GM18508 (cell line): Measurements from ENCODE around the gene CD99.

Source experiments
- ATAC-seq: cut with Tn5 transposase; IDR thresholded peaks from one replicate; pipeline ENCODE4 v1.9.1; 2021; ENCODE audit warnings: moderate number of reproducible peaks; ENCODE audit not compliant: insufficient read depth, unreplicated experiment

The CD99 gene

DNA sequence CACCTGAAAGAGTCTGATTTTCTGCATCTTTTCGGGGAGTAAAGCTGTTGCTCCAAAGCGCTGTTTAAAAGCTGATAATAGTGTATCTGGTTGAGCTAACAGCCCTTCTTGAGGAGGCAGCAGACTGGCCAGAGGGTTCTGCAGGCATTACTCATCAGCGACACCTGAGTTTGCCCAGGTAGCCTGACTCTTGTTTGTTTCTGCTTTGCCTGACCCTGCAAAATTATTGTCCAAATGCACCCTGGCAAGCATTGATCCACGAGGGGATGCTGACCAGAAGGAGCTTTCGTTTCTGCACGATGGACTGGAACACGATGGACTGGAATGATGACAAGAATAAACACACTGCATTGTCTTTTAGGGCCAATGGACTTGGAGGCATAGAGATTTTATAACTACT lies 6.2 kb downstream of the CD99 start:
- ATAC-seq = no peak

DNA sequence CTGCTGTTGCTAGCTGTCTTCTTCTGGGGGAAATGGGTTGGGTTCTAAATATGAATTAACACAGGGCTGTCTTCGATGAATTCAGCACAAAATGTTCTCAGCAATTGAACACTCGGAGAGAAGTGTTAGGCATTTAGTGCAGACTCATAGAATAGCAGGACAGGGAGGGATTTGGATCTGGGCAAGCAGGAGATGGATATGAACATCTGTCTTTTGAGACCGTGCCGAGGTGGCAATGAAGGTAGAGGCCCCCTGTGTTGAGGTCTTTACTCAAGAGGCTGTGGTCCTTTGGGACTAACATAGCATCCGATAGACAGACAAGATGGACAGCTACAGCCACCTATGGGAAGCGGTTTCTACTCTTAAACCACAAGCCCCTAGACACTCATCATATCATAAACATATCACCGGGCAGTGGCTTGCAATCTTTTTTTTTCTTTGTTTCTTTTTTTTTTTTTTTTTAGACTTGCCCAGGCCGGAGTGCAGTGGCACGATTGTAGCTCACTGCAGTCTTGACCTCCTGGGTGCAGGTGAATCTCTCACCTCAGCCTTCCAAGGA lies 6.7 kb downstream of the CD99 start:
- no peak for ATAC-seq

DNA sequence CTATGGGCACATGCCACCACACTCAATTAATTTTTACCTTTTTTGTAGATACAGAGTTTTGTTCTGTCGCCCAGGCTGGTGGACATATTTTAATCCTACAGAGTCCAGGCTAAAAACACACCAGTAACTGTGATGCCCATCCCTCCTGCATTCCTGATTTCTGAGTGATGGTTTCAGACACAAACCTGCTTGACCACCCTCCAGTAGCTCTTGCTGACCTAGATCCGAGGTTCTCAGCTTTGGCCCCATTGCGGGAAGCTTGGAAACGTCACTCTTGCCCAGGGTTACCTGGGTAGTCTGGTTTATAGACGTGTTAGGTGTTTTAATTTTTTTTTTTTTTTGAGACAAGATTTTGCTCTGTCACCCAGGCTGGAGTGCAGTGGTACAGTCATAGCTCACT lies 7.5 kb downstream of the CD99 start:
- ATAC-seq = no peak

DNA sequence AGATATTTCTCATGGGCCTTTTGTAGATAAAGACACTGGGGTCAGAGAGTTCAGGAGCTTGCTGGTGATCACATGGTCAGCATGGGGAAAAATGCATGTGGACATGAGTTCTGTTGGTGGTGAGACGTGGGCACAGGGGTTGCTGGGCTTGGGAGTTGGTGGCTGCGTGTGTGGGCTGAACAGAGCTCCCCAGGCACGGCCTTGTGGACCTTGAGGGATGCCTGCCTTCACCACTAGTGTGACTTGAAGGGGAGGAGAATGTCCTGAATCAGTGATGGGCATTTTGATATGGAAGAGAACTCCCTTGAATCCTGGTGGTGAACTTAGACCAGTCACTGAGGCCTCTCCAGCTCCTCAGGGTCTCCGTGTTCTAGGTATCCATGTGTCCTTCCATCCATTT lies 8.9 kb downstream of the CD99 start:
- ATAC-seq = no peak

DNA sequence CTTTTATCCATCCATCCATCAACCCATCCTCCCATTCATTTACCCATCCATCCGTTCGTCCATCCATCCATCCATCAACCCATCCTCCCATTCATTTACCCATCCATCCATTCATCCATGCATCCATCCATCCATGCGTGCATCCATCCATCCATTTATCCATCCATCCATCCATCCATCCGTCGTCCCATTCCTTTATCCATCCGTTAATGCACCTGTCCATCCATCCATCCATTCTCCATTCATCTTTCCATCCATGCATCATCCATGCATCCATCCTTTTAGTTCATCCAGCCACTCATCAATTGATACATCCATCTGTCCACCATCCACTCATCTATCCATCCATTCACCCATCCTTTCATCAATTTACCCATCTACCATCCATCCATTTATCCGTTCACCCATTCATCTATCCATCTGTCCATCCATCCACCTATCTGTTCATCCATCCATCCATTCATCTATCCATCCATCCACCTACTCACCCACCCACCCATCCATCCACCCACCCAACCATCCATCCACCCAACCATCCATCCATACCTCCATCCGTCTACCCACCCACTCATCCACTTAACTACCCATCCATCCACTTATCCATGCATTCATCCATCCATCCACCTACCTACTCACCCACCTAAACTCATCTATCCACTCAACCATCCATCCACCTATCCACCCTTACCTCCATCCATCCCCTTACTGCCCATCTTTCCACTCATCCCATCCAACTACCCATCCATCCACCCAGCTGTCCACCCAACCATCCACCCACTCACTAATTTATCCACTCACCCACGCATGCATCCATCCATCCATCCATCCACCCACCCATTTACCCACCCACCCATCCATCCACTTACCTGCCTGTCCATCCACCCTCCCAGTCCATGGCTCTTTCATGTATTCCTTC lies 9.6 kb downstream of the CD99 start:
- ATAC-seq = no peak

DNA sequence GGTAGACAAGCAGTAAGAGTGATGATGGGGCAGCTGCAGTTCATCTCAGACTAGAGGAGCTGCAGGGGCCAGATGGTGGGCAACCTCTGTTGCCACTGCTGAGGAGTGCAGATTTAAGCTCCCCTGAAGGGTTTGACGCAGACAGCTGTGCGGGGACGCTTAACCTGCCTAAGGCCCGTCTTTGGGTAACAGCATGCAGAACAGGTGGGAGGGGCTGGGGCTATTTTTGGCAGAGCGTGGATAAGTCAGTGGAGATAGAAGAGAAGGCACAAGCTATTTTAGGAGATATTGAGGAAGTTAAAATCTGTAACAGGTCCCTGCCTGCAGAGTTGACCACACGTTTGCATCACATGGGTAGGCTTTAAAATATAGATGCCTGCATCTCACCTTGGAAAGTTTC lies 10.5 kb downstream of the CD99 start:
- no peak for ATAC-seq

DNA sequence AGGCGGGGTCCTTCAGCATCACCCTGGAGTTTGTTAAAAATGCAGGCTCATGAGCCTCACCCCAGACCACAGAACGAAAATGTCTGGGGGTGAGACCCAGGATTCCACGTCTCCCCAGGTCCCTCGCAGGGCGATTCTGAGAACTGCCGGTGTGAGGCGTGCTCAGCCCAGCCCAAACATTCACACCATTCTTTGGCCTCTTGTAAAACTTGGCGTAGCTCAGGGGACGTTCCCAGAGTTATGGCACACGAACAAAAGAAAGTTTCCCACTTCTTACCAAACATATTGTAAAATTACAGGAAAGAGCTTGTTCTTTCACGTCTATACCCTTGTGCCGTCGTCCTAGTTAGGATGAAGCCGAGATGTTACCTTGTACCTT lies 12.9 kb downstream of the CD99 start:
- ATAC-seq = no peak

DNA sequence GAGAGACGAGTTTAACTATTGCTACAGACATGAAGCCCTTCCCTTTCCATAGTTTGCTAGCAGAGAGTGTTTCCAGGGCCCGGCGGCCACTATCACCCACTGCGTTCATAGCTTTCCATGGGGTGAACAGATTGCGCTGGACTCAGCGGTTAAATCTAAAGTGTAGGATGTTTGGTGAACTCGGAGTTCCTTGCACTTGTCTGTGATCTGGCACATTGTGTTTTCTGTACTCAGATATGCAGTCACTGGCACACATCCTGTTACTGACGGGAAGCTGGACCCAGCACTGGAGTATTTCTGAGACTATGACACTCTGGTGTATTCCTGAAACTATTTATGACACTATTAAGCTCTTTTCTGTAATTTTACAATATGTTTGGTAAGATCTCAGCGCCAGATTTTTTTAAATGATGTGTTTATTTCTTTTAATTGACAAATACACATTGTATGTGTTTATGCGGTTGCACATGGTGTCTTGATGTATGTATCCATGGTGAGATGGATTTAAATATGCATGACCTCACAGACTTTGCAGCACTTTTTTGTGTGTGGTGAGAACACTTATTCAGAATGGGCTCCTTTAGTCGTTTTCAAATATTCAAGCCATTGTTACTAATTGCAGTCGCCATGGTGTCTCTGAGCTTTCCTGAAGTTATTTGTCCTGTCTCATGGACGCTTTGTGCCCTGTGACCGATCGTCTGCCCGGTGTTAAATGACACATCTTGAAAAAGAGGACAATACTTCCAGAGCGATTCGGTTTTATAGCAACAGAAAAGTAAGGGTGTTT lies 14.1 kb downstream of the CD99 start:
- no peak for ATAC-seq

DNA sequence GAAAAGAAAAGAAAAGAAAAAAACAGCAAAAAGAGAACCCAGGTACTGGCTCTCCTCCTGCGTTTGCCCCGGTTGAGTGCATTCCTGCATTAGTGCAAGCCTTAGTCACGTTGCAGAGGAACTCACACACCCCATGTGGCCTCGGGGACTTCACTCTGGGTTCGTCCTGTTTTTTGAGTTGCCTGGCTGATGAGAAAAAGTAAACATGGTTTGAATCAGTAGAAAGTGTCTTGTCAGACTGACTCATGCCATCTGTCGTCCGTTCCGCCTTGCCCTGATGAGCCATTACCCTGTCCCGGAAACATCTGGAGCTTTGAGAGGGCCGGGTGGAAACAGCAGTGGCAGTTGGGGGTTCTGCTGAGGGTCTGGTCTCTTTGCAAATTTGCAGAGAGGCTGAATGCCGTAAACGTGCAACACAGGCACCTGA lies 16.3 kb downstream of the CD99 start:
- ATAC-seq = peak; percentile 91

DNA sequence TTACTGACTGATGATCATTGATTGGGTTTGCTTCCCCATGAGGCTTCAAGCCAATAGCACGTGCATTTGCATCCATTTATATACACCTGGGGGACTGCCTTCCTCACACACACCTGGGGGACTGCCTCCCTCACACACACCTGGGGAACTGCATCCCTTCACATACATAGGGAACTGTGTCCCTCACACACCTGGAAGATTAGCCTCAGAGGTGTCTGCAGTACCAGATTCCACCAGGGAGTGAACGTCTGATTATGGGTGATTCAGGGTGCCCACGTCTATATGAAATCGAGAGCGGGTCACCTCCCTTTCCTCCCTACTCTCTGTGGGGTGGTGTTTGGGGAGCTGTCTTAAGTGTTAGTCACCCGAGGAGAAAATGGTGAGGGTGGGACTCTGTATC lies 16.9 kb downstream of the CD99 start:
- no peak for ATAC-seq

DNA sequence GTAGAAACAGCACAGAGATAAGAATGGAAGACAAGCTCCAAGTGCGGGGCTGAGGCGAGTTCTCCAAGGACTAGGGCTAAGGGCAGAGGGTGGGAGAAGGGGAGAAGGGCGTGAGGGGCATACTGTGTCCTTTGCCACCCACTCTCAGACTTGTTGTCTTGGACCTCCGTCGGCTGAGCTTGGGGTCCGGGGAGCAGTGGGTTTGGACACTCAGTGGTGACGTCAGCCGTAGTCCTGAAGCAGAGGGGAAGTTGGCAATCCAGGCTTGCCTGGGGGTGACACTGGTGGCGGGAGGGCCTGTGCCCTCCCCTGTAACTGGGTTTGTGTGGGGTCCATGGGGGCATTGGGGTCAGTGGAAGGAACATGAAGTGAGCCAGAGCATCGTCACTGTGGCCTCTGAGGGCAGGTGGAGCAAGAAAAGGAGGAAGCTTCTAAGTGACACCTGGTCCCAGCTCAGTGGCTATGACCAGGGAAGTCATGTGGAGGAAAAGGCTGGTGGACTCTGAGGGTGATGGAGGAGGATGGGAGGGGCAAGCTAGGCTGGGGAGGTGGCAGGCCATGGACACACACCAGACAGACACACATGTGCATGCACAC lies 17.6 kb downstream of the CD99 start:
- no peak for ATAC-seq

DNA sequence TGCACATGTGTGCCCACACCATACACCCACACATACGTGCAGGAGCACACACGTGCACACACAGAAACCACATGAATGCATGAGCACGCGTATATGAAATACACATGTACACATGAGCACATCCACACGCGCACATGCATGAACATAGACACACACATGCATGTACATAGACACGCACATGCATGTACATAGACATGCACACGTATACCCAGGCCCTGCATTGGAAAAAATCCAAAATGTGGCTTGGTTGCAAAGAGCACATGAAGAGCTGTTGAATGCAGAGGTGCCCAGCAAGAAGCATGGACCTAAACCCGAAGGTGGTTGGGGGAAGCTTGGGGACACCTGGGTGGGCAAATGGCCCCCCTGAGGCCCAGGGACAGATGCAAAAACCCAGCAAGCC lies 18.5 kb downstream of the CD99 start:
- no peak for ATAC-seq

DNA sequence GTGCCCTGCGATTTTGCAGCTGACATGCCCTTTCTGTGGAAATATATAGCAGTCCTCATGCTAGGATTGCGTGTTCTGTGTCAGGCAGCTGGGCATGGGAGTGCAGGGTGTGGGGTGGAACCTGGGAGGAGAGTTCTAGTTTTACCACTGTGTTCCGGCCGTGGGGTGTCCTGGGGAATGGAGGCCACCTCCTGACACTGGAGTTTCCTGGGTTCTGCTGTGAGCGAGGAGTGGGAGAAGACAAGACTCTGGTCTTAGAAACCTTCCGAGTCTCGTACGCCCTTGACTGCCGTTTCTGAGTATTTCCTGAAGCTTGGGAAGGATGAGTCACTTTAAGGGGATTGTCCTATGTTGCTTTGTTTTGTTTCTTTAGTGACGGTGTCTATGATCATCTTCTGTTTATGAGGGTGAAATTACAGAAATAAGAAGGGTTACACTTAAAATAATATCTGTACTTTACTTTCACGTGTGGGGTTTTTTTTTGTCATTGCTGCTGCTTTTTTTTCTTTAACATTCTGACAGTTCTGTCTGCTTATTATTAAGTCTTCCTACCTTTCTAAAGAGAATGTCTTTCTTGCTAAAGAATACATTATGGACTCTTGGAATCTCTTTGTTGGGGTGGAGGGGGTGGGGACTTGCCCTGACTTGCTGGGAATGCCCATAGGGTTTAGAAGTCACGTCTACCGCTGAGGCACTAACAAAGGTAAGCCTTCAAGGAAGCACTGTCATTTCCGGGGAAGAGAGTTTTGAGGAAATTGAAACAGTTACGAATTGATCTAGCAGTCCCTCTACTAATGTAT lies 19.1 kb downstream of the CD99 start:
- ATAC-seq = no peak

DNA sequence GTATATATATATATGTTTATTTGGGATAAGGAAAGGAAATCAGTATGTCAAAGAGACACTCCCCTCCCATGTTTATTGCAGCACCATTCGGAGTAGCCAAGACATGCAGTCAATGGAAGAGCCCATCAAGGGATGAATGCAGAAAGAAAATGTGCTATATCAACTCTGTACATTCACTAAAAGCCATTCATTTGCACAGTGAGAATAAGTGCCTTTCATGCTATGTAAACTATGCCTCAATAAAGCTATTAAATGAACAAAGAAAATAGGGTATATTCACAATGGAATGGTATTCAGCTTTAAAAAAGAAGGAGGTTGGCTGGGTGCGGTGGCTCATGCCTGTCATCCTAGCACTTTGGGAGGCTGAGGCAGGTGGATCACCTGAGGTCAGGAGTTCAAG lies 20.3 kb downstream of the CD99 start:
- no peak for ATAC-seq

DNA sequence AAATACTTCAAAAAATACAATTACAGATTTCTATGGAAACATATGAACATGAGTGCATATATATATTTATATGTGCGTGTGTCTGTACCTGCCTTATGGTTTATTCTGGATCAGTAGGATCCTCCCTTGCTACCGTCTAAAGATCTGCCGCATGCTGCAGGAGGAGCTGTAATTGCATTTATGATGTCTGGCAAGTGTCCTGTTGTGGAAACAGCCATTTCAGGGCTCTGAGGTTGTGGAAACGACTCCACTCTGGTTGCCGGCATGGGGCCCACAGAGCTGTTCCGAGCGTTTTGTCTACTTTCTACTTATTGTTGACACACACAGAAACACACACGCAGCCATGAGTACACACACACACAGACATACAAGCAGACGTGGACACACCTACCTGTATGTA lies 21.3 kb downstream of the CD99 start:
- no peak for ATAC-seq

DNA sequence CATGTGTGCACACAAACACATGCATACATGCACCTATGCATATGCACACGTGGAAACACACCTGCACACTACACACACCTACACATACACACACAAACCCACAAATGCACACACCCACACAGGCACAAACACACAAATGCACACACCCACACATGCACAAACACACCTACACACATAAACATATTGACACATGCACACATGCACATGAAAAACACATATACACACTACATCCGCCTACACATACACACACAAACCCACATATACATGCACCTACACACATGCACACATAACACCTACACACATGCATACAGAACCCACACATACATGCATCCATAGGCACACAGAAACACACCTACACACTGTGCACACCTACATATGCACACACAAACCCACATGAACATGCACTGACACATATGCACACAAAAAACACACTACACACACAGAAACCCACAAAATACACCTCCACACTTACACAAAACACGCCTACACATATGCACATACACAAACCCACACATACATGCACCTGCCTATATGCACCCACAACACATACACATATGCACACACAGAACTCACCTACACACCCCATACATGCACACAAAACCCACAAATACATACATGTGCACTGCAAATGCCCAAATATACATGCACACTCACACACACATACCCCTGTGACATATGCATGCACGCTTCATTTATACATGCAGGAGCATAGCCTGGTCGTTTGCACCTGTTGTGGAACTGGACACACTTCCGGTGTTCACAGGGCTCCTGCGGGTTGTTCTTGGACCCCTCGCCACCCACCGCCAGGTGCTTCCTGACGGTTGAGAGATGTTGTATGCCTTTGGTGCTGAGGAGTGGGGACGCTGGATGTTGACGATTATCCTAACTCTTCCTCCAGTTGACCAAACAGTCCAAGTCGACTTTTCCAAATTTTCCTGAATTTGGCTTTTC lies 22.1 kb downstream of the CD99 start:
- ATAC-seq = no peak

DNA sequence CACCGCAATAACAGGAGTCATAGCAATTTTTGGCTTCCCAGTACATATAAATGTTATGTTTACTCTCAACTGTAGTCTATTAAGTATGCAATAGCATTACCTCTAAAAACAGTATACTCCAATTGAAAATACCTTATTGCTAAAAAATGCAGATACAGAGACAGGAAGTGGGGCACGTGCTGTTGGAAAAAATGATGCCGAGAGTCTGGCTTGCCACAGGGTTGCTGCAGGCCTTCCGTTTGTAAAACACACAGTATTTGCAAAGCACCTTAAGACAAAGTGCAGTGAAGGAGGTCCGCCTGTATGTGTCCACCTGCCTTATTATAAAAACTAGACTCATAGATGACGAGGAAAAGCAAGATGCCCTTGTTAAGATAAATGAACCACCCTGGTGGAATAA lies 23.5 kb downstream of the CD99 start:
- no peak for ATAC-seq

DNA sequence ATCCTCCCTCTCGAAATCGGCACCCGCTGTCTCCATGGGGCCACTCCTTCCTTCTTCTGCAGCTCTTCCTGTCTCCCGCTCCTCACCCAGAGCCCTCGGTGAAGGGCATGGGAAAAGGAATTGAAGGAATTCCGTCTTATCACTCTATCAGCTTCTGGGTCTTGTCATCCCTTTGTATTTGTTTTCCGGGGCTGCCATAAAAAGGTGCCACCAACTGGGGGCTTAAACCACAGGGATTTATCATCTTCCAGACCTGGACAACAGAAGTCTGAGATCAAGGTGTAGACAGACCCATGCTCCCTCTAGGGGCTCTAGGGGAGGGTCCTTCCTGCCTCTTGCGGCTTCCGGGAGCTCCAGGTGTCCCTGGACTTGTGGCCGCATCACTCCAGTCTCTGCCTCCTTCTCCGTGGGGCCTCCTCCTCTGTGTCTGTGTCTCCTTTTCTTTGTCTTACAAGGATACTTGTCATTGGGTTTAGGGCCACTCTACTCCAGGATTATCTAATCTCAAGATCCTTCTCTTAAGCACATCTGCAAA lies 24.0 kb downstream of the CD99 start:
- no peak for ATAC-seq

DNA sequence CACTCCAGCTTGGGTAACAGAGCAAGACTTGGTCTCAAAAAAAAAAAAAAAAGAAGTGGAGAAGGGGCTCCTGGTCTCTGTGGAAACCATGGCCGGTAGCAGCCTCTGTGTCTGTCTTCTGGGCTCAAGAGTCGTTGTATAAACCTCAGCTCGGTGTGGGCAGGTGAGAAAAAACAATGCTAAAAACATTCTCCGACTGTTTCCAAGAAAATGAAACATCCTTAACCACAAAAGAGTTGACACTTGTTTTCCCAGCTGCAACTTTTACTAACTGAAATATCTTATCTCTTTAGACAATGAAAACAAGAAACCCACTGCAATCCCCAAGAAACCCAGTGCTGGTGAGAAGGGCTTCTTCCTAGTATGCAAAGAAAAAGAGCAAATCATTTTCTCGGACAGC lies 26.2 kb downstream of the CD99 start:
- ATAC-seq = no peak
